H9 (cell line): ENCODE measurements around the gene ALDH1A2. TPM values are rescaled to one million over a fixed set of nuclear protein-coding genes. Genes with fewer than 3 reads are reported as not detected.

Source experiments
- DNase-seq: peaks from one replicate; pipeline ENCODE4 v3.0.0-alpha.2; 2017
- H2AFZ ChIP-seq: one replicate; pipeline ENCODE4 v1.6.1; 2013; ENCODE audit warnings: mild to moderate bottlenecking, low read length, control low read depth, moderate library complexity
- H2AK5ac ChIP-seq: 2 replicates; pipeline ENCODE4 v1.6.1; 2013; ENCODE audit warnings: low read length, control low read depth, mixed read lengths; ENCODE audit not compliant: insufficient read length
- H2BK120ac ChIP-seq: one replicate; pipeline ENCODE4 v1.6.1; 2013; ENCODE audit warnings: low read depth, mild to moderate bottlenecking, low read length, control low read depth, inconsistent platforms; ENCODE audit not compliant: poor library complexity, severe bottlenecking
- H2BK12ac ChIP-seq: 2 replicates; pipeline ENCODE4 v1.6.1; 2013; ENCODE audit warnings: low read length, control low read depth, mixed read lengths, low read depth; ENCODE audit not compliant: insufficient read length
- H2BK15ac ChIP-seq: 2 replicates; pipeline ENCODE4 v1.6.1; 2013; ENCODE audit warnings: low read depth, low read length, control low read depth
- H2BK20ac ChIP-seq: one replicate; pipeline ENCODE4 v1.6.1; 2013; ENCODE audit warnings: low read depth, mild to moderate bottlenecking, low read length, control low read depth, inconsistent platforms; ENCODE audit not compliant: poor library complexity, severe bottlenecking
- H2BK5ac ChIP-seq: 2 replicates; pipeline ENCODE4 v1.6.1; 2013; ENCODE audit warnings: low read length, control low read depth, mixed read lengths; ENCODE audit not compliant: insufficient read length
- H3K14ac ChIP-seq: 2 replicates; pipeline ENCODE4 v1.6.1; 2013; ENCODE audit warnings: low read length, control low read depth; ENCODE audit not compliant: insufficient read depth
- H3K18ac ChIP-seq: 2 replicates; pipeline ENCODE4 v1.6.1; 2013; ENCODE audit warnings: low read depth, mild to moderate bottlenecking, mixed read lengths, low read length, control low read depth; ENCODE audit not compliant: insufficient read length
- H3K23ac ChIP-seq: 2 replicates; pipeline ENCODE4 v1.6.1; 2013; ENCODE audit warnings: low read length, control low read depth, mixed read lengths, low read depth; ENCODE audit not compliant: insufficient read length
- H3K23me2 ChIP-seq: 2 replicates; pipeline ENCODE4 v1.6.1; 2013; ENCODE audit warnings: low read depth, mild to moderate bottlenecking, mixed read lengths, low read length, control low read depth; ENCODE audit not compliant: insufficient read length, poor library complexity, severe bottlenecking
- H3K27ac ChIP-seq: 2 replicates; pipeline ENCODE4 v1.5.1; 2013; ENCODE audit warnings: low read length, control low read depth, mixed read lengths, low read depth; ENCODE audit not compliant: insufficient read length
- H3K27me3 ChIP-seq: 2 replicates; pipeline ENCODE4 v1.6.1; 2013; ENCODE audit warnings: low read length, control low read depth, inconsistent platforms; ENCODE audit not compliant: insufficient read depth
- H3K4ac ChIP-seq: 2 replicates; pipeline ENCODE4 v1.6.1; 2013; ENCODE audit warnings: low read depth, mild to moderate bottlenecking, control low read depth, inconsistent platforms, low read length, moderate library complexity
- H3K4me1 ChIP-seq: 2 replicates; pipeline ENCODE4 v1.6.1; 2013; ENCODE audit warnings: low read length, control low read depth, inconsistent platforms; ENCODE audit not compliant: insufficient read depth
- H3K4me2 ChIP-seq: 2 replicates; pipeline ENCODE4 v1.6.1; 2013; ENCODE audit warnings: low read length, control low read depth, mixed read lengths; ENCODE audit not compliant: insufficient read length, insufficient read depth
- H3K56ac ChIP-seq: 2 replicates; pipeline ENCODE4 v1.6.1; 2013; ENCODE audit warnings: low read depth, mild to moderate bottlenecking, mixed read lengths, low read length, control low read depth; ENCODE audit not compliant: insufficient read length
- H3K79me1 ChIP-seq: 2 replicates; pipeline ENCODE4 v1.6.1; 2013; ENCODE audit warnings: low read depth, mild to moderate bottlenecking, moderate library complexity, low read length, control low read depth, inconsistent platforms; ENCODE audit not compliant: insufficient read depth, poor library complexity, severe bottlenecking
- H3K79me2 ChIP-seq: 2 replicates; pipeline ENCODE4 v1.6.1; 2013; ENCODE audit warnings: low read length, control low read depth, inconsistent platforms; ENCODE audit not compliant: insufficient read depth
- H3K9ac ChIP-seq: 2 replicates; pipeline ENCODE4 v1.6.1; 2013; ENCODE audit warnings: low read length, control low read depth, mixed read lengths; ENCODE audit not compliant: insufficient read length; ENCODE audit errors: extremely low read depth
- H3K9me3 ChIP-seq: one replicate; pipeline ENCODE4 v1.6.1; 2013; ENCODE audit warnings: low read depth, low read length, inconsistent platforms; ENCODE audit not compliant: control insufficient read depth
- H3T11ph ChIP-seq: one replicate; pipeline ENCODE4 v1.6.1; 2013; ENCODE audit warnings: mild to moderate bottlenecking, low read length, control low read depth, inconsistent platforms
- H4K20me1 ChIP-seq: one replicate; pipeline ENCODE4 v1.6.1; 2013; ENCODE audit not compliant: control insufficient read depth, insufficient read length, insufficient read depth
- H4K5ac ChIP-seq: 2 replicates; pipeline ENCODE4 v1.6.1; 2013; ENCODE audit warnings: low read depth, mild to moderate bottlenecking, mixed read lengths, low read length, control low read depth; ENCODE audit not compliant: insufficient read length
- H4K8ac ChIP-seq: replicated peaks from 2 replicates; pipeline ENCODE4 v1.6.1; 2013; ENCODE audit warnings: low read length, control low read depth, mixed read lengths, low read depth; ENCODE audit not compliant: insufficient read length
- H4K91ac ChIP-seq: 2 replicates; pipeline ENCODE4 v1.6.1; 2013; ENCODE audit warnings: low read depth, mild to moderate bottlenecking, moderate library complexity, mixed read lengths, low read length, control low read depth; ENCODE audit not compliant: insufficient read length
- H3K27ac Mint-ChIP-seq, 3 experiments: 2 replicates in 2 of 3; 3 replicates in 1 of 3; pipeline ENCODE4 v1.8.0; 2020 to 2021; ENCODE audit warnings: mixed read lengths in 3 of 3, mild to moderate bottlenecking in 1 of 3, moderate library complexity in 1 of 3
- H3K27me3 Mint-ChIP-seq: 2 replicates; pipeline ENCODE4 v1.8.0; 2021; ENCODE audit warnings: low read depth, mild to moderate bottlenecking, moderate library complexity, mixed read lengths
- H3K36me3 Mint-ChIP-seq, 3 experiments: 2 replicates in 2 of 3; 3 replicates in 1 of 3; pipeline ENCODE4 v1.8.0; 2020 to 2021; ENCODE audit warnings: low read depth in 3 of 3, mixed read lengths in 3 of 3; ENCODE audit not compliant: insufficient read depth in 1 of 3
- H3K4me1 Mint-ChIP-seq, 2 experiments: 2 replicates each; pipeline ENCODE4 v1.8.0; 2020; ENCODE audit warnings: mixed read lengths in 2 of 2
- H3K4me3 Mint-ChIP-seq, 2 experiments: 2 replicates in 1 of 2; 3 replicates in 1 of 2; pipeline ENCODE4 v1.8.0; 2020 to 2021; ENCODE audit warnings: mild to moderate bottlenecking in 2 of 2, mixed read lengths in 2 of 2, moderate library complexity in 1 of 2
- H3K9me3 Mint-ChIP-seq, 2 experiments: 2 replicates in 1 of 2; 3 replicates in 1 of 2; pipeline ENCODE4 v1.8.0; 2020; ENCODE audit warnings: mild to moderate bottlenecking in 2 of 2, mixed read lengths in 2 of 2, moderate library complexity in 1 of 2
- CTCF ChIP-seq: fragments of 200-600 bp; sonication (generic); conservative IDR thresholded peaks from 3 replicates; pipeline ENCODE4 v1.8.0; 2021; ENCODE audit warnings: antibody characterized with exemption, mild to moderate bottlenecking
- WGBS: extraction: QIAGEN DNeasy Blood & Tissue Kit; methylation state at CpG from one replicate; pipeline ENCODE4 v1.1.7; 2013; ENCODE audit warnings: missing lambda C conversion rate, low lambda C conversion rate, mixed read lengths; ENCODE audit not compliant: insufficient read length; ENCODE audit errors: extremely low coverage; 5-methylcytosine and 5-hydroxymethylcytosine counted together
- total RNA-seq: library from RNA; stranded (reverse); gene quantifications from 2 replicates; pipeline ENCODE4 v1.2.1, GENCODE V29; 2021

The ALDH1A2 gene
- total RNA-seq, 1 experiment from 2014 or later = 0.72 TPM

- H4K91ac ChIP-seq = no peak overlapping the region
Observed at GRCh38 chr15:57914350-57915055, 151.0 kb downstream of the ALDH1A2 start.

More at GRCh38 chr15:57914350-57915055, 151.0 kb downstream of the ALDH1A2 start:
- no peak overlapping the region for H2BK12ac ChIP-seq
- H3K27me3 ChIP-seq = no peaks in the 10 kb centered on the region
- no peak overlapping the region for H2BK5ac ChIP-seq
- Mint-ChIP-seq H3K4me1 (no peaks in the 10 kb centered on the region; a peak in 1 of 4 replicates), H3K27me3 (peaks cover 5% of the 10 kb centered on the region; the same call in 1 of the 2 replicates), H3K9me3 (peaks cover 3 to 7% of the 10 kb centered on the region in 2 experiments; a peak in 2 of 5 replicates), H3K36me3 (peaks cover 0 to 9% (median 0%) of the 10 kb centered on the region in 3 experiments; a peak in 2 of 7 replicates), H3K4me3 (no peak overlapping the region), H3K27ac (no peak overlapping the region)
- H3K23ac ChIP-seq = no peak overlapping the region
- TF ChIP-seq CTCF = no peak
- no peak overlapping the region for H3K27ac ChIP-seq
- no peaks in the 10 kb centered on the region for H3K79me2 ChIP-seq
- no peak overlapping the region for H3K4ac ChIP-seq
- no peak overlapping the region for H2BK15ac ChIP-seq
- no peak overlapping the region for H3K4me2 ChIP-seq
- H3K18ac ChIP-seq = no peak overlapping the region
- no peak overlapping the region for H3T11ph ChIP-seq
- H4K20me1 ChIP-seq = no peaks in the 10 kb centered on the region
- no peaks in the 10 kb centered on the region for H3K4me1 ChIP-seq
- no peak overlapping the region for H2AFZ ChIP-seq
- H3K14ac ChIP-seq = no peak overlapping the region; the same call in 1 of the 2 replicates
- H2BK20ac ChIP-seq = no peak overlapping the region
- no peak overlapping the region for H4K5ac ChIP-seq
- no peak overlapping the region for H3K9ac ChIP-seq
- H4K8ac ChIP-seq = no peak overlapping the region
- H3K9me3 ChIP-seq = no peaks in the 10 kb centered on the region
- H3K79me1 ChIP-seq = no peaks in the 10 kb centered on the region
- H2AK5ac ChIP-seq = no peak overlapping the region
- no peak overlapping the region for H2BK120ac ChIP-seq
- no peak for DNase-seq
- no peaks in the 10 kb centered on the region for H3K23me2 ChIP-seq
- no peak overlapping the region for H3K56ac ChIP-seq
- WGBS = no CpG with 5 or more reads among the region's 9 CpGs
